NCI-H146 (cell line): ENCODE measurements around the gene TENM3.
A peak's percentile ranks its signal among the peaks of the same experiment; 100 is the strongest.

Experiments used
- DNase-seq: peaks from one replicate; lab custom pipeline; 2025; lab: John Stamatoyannopoulos, UW

The TENM3 gene

GRCh38 chr4:182694551-182694950 is 451.3 kb downstream of the TENM3 start:
- DNase-seq, result no peak

GRCh38 chr4:182695009-182695408 is 451.8 kb downstream of the TENM3 start:
- no peak for DNase-seq

- no peak for DNase-seq
Measured at GRCh38 chr4:182695842-182696241, 452.6 kb downstream of the TENM3 start.

GRCh38 chr4:182697094-182697493 is 453.9 kb downstream of the TENM3 start:
- no peak for DNase-seq

- DNase-seq, result no peak
Measured at GRCh38 chr4:182698212-182698611, 455.0 kb downstream of the TENM3 start.

GRCh38 chr4:182699201-182699600 is 456.0 kb downstream of the TENM3 start:
- no peak for DNase-seq

- DNase-seq, result no peak
Measured at GRCh38 chr4:182699795-182700194, 456.6 kb downstream of the TENM3 start.

- no peak for DNase-seq
Measured at GRCh38 chr4:182700362-182701160, 457.4 kb downstream of the TENM3 start.

- DNase-seq, result no peak
Measured at GRCh38 chr4:182704077-182704476, 460.9 kb downstream of the TENM3 start.

GRCh38 chr4:182704948-182705347 is 461.7 kb downstream of the TENM3 start:
- DNase-seq, result no peak

- no peak for DNase-seq
Measured at GRCh38 chr4:182705389-182705788, 462.2 kb downstream of the TENM3 start.

GRCh38 chr4:182711211-182711610 is 468.0 kb downstream of the TENM3 start:
- DNase-seq, result no peak

- DNase-seq, result no peak
Measured at GRCh38 chr4:182715548-182715947, 472.3 kb downstream of the TENM3 start.

GRCh38 chr4:182716192-182716591 is 473.0 kb downstream of the TENM3 start:
- DNase-seq, result peak; percentile 53

- no peak for DNase-seq
Measured at GRCh38 chr4:182717788-182718583, 474.8 kb downstream of the TENM3 start.

- DNase-seq, result no peak
Measured at GRCh38 chr4:182724414-182724813, 481.2 kb downstream of the TENM3 start.

GRCh38 chr4:182729516-182729915 is 486.3 kb downstream of the TENM3 start:
- DNase-seq, result no peak

GRCh38 chr4:182730791-182731190 is 487.6 kb downstream of the TENM3 start:
- DNase-seq, result no peak

GRCh38 chr4:182736207-182736606 is 493.0 kb downstream of the TENM3 start:
- DNase-seq, result no peak

GRCh38 chr4:182738283-182739047 is 495.3 kb downstream of the TENM3 start:
- DNase-seq, result no peak

- no peak for DNase-seq
Measured at GRCh38 chr4:182740256-182740655, 497.1 kb downstream of the TENM3 start.

- DNase-seq, result no peak
Measured at GRCh38 chr4:182741054-182741453, 497.9 kb downstream of the TENM3 start.

- peak; percentile 22 for DNase-seq
Measured at GRCh38 chr4:182741914-182742313, 498.7 kb downstream of the TENM3 start.
